ENCODE data around the gene INPP4B.

Gene INPP4B

GRCh38 chr4:142725886-142726285 lies 120.2 kb downstream of the INPP4B start:
- DNase-seq, result no peak

- DNase-seq, result no peak
These were observed 124.9 kb downstream of the INPP4B start for GRCh38 chr4:142721187-142721586.

GRCh38 chr4:142719854-142720541 lies 126.1 kb downstream of the INPP4B start:
- DNase-seq, result no peak

GRCh38 chr4:142718981-142719380 lies 127.1 kb downstream of the INPP4B start:
- no peak for DNase-seq

GRCh38 chr4:142715727-142716126 lies 130.4 kb downstream of the INPP4B start:
- no peak for DNase-seq

GRCh38 chr4:142713282-142714030 lies 132.6 kb downstream of the INPP4B start:
- no peak for DNase-seq

- no peak for DNase-seq
These were observed 137.9 kb downstream of the INPP4B start for GRCh38 chr4:142708231-142708630.

GRCh38 chr4:142707401-142707800 lies 138.7 kb downstream of the INPP4B start:
- no peak for DNase-seq

- no peak for DNase-seq
These were observed 139.7 kb downstream of the INPP4B start for GRCh38 chr4:142706381-142706780.

GRCh38 chr4:142705820-142706219 lies 140.3 kb downstream of the INPP4B start:
- no peak for DNase-seq

- DNase-seq, result peak; percentile 25
These were observed 142.3 kb downstream of the INPP4B start for GRCh38 chr4:142703694-142704309.

GRCh38 chr4:142701017-142701416 lies 145.1 kb downstream of the INPP4B start:
- no peak for DNase-seq

- DNase-seq, result no peak
These were observed 145.6 kb downstream of the INPP4B start for GRCh38 chr4:142700531-142700930.

- DNase-seq, result no peak
These were observed 147.5 kb downstream of the INPP4B start for GRCh38 chr4:142698552-142698951.

- DNase-seq, result no peak
These were observed 148.2 kb downstream of the INPP4B start for GRCh38 chr4:142697928-142698327.

- DNase-seq, result no peak
These were observed 148.8 kb downstream of the INPP4B start for GRCh38 chr4:142697320-142697719.

- DNase-seq, result peak; percentile 34
These were observed 149.6 kb downstream of the INPP4B start for GRCh38 chr4:142696334-142697122.

- no peak for DNase-seq
These were observed 155.5 kb downstream of the INPP4B start for GRCh38 chr4:142690406-142691163.

- DNase-seq, result no peak
These were observed 158.4 kb downstream of the INPP4B start for GRCh38 chr4:142687547-142688275.

- no peak for DNase-seq
These were observed 160.0 kb downstream of the INPP4B start for GRCh38 chr4:142686081-142686480.

- DNase-seq, result no peak
These were observed 162.1 kb downstream of the INPP4B start for GRCh38 chr4:142683997-142684396.

GRCh38 chr4:142683503-142683902 lies 162.6 kb downstream of the INPP4B start:
- DNase-seq, result no peak

All from activated effector memory CD4-positive, alpha-beta T cell treated with Interleukin-2 at 50 U/mL for 16 hours (primary cell).